ENCODE measurements around the gene VSIR.

GRCh38 chr10:71784679-71785272 lies 11.5 kb upstream of the VSIR start:
- TF ChIP-seq CTCF (IDR thresholded peaks at IDR 0.05): no peak
- TF ChIP-seq POLR2A (IDR thresholded peaks at IDR 0.05): no peak

Measured in testis (tissue), 2 donors.